Motor neuron (in vitro differentiated cells): ENCODE results near the gene ALOX15. TPM values are rescaled to one million over a fixed set of nuclear protein-coding genes. Genes with fewer than 3 reads are reported as not detected.

Experiments used
- ATAC-seq, 8 experiments: fragments of 200-7000 bp; cut with Tn5 transposase; replicated peaks in 6 of 8; 2 replicates each; pipeline ENCODE4 v1.8.0; 2021; ENCODE audit warnings: mild to moderate bottlenecking in 8 of 8, moderate library complexity in 8 of 8
- H3K27ac ChIP-seq, 2 donors: fragments of 250-450 bp; sonication (Bioruptor Pico); 2 replicates each; pipeline ENCODE4 v1.9.0; 2021; ENCODE audit warnings: antibody characterized with exemption in 2 of 2, mild to moderate bottlenecking in 2 of 2, moderate library complexity in 1 of 2
- H3K4me1 ChIP-seq, 2 donors: fragments of 250-450 bp; sonication (Bioruptor Pico); replicated peaks in 1 of 2; 2 replicates each; pipeline ENCODE4 v1.6.1; 2021; ENCODE audit warnings: antibody characterized with exemption in 2 of 2, mild to moderate bottlenecking in 2 of 2, moderate library complexity in 1 of 2
- H3K4me3 ChIP-seq, 5 donors: fragments of 250-450 bp; sonication (Bioruptor Pico); 2 replicates each; pipeline ENCODE4 v1.9.0; 2021; ENCODE audit warnings: antibody characterized with exemption in 5 of 5, mild to moderate bottlenecking in 5 of 5, moderate library complexity in 4 of 5
- WGBS, 10 experiments: fragments of 450-650 bp; shearing (Covaris generic); methylation state at CpG; one replicate each; pipeline ENCODE4 v1.0.0; 2022; 5-methylcytosine and 5-hydroxymethylcytosine counted together
- in situ Hi-C, 9 experiments: fragments of 400-800 bp; cut with MboI; loops; one replicate each; pipeline ENCODE4 v1.15.0; 2021; ENCODE audit warnings: low sequenced_read_pairs in 9 of 9, low pct_unique_long_range_greater_than_20kb in 2 of 9; ENCODE audit not compliant: unreplicated experiment in 9 of 9
- total RNA-seq, 8 experiments: library from RNA; unstranded; fragments of 300-600 nt; gene quantifications; 2 replicates each; pipeline versions ENCODE4 v1.2.3 to v1.2.4, GENCODE V29; 2022

Gene ALOX15
- total RNA-seq, 8 experiments from 2014 or later: 0.07 to 3,411 (median 2.2) TPM; not detected in 1

- Histone ChIP-seq H3K4me1 (peaks cover 18 to 28% of the 10 kb centered on the region in 2 donors), H3K4me3 (no peak overlapping the region), H3K27ac (no peak overlapping the region)
- WGBS, 10 experiments: 38 to 100% (median 81%) methylated on average over 1 to 6 of the region's 9 CpGs; no CpG with 5 or more reads in 3 of the 10 experiments
- in situ Hi-C loops: no loop called here
- peak in 1 of 8 experiments; percentile 1 for ATAC-seq
Observed at GRCh38 chr17:4586043-4586442, 55.4 kb downstream of the ALOX15 start.

- in situ Hi-C loops: no loop called here
- no peak overlapping the region for H3K27ac ChIP-seq
- 17 to 80% methylated on average over 1 of the region's 7 CpGs; no CpG with 5 or more reads in 8 of the 10 experiments for WGBS, 10 experiments
- peaks cover 18 to 28% of the 10 kb centered on the region in 2 donors for H3K4me1 ChIP-seq
- H3K4me3 ChIP-seq: peak overlapping the region in 1 of 5 donors; percentile 38
- no peak for ATAC-seq
Observed at GRCh38 chr17:4585638-4585994, 55.9 kb downstream of the ALOX15 start.

- 13% methylated on average over 6 of the region's 57 CpGs; no CpG with 5 or more reads in 9 of the 10 experiments for WGBS, 10 experiments
Observed at GRCh38 chr17:4584917-4585637, 56.4 kb downstream of the ALOX15 start.

GRCh38 chr17:4584101-4584916 is 57.2 kb downstream of the ALOX15 start, which contains the start of gene SMTNL2:
Gene SMTNL2 (plus strand): TSS chr17:4584529. CDS start chr17:4584606, 77 bp downstream.
- H3K27ac ChIP-seq: no peak within 1 kb of the TSS
- in situ Hi-C loops: no loop called here
- peaks cover 18 to 28% of the 10 kb centered on the region in 2 donors for H3K4me1 ChIP-seq
- peak; percentile 55 to 83 (median 78) for ATAC-seq
- WGBS, 10 experiments: 0% methylated on average over 1 to 2 of the region's 100 CpGs; no CpG with 5 or more reads in 8 of the 10 experiments
- peak within 1 kb of the TSS; percentile 35 to 52 (median 38) for H3K4me3 ChIP-seq

More at GRCh38 chr17:4584917-4585637, 56.4 kb downstream of the ALOX15 start:
- Histone ChIP-seq H3K4me3 (peak overlapping the region; percentile 35 to 52 (median 38)), H3K4me1 (peaks cover 18 to 28% of the 10 kb centered on the region in 2 donors), H3K27ac (no peak overlapping the region)
- in situ Hi-C loops: no loop called here
- ATAC-seq: peak in 4 of 8 experiments; percentile 5 to 11 (median 6)

GRCh38 chr17:4583782-4584100 is 57.7 kb downstream of the ALOX15 start:
- Histone ChIP-seq H3K4me3 (peak overlapping the region; percentile 35 to 52 (median 38)), H3K27ac (no peak overlapping the region), H3K4me1 (peaks cover 18 to 28% of the 10 kb centered on the region in 2 donors)
- 18 to 55% (median 50%) methylated on average over 1 to 4 of the region's 12 CpGs; no CpG with 5 or more reads in 5 of the 10 experiments for WGBS, 10 experiments
- in situ Hi-C loops: no loop called here
- peak; percentile 49 to 83 (median 78) for ATAC-seq

GRCh38 chr17:4583206-4583605 is 58.3 kb downstream of the ALOX15 start:
- 0 to 94% (median 50%) methylated on average over 1 to 3 of the region's 3 CpGs; no CpG with 5 or more reads in 4 of the 10 experiments for WGBS, 10 experiments
- no peak for ATAC-seq
- in situ Hi-C loops: no loop called here
- H3K27ac ChIP-seq: no peak overlapping the region
- peaks cover 18 to 28% of the 10 kb centered on the region in 2 donors for H3K4me1 ChIP-seq
- H3K4me3 ChIP-seq: no peak overlapping the region

- Histone ChIP-seq H3K4me3 (no peak overlapping the region), H3K4me1 (peaks cover 18 to 29% of the 10 kb centered on the region in 2 donors), H3K27ac (no peak overlapping the region)
- in situ Hi-C loops: no loop called here
- WGBS, 10 experiments: 0 to 83% (median 17%) methylated on average over 1 to 2 of the region's 8 CpGs; no CpG with 5 or more reads in 7 of the 10 experiments
- no peak for ATAC-seq
Observed at GRCh38 chr17:4582691-4583090, 58.8 kb downstream of the ALOX15 start.

GRCh38 chr17:4582101-4582501 is 59.4 kb downstream of the ALOX15 start:
- Histone ChIP-seq H3K4me1 (peaks cover 21 to 35% of the 10 kb centered on the region in 2 donors), H3K4me3 (no peak overlapping the region), H3K27ac (no peak overlapping the region)
- in situ Hi-C loops: no loop called here
- WGBS, 10 experiments: 23 to 67% (median 38%) methylated on average over 2 to 4 of the region's 7 CpGs; no CpG with 5 or more reads in 7 of the 10 experiments
- ATAC-seq: no peak

Other genes starting within 250 kb of the ALOX15 start
- under 1 TPM in 4 of 8 experiments, not detected in 4; 0.05 to 0.66 (median 0.49) TPM for gene SPNS3, start 207.7 kb downstream of the ALOX15 start, total RNA-seq
- gene SPNS2, start 142.8 kb downstream of the ALOX15 start, total RNA-seq: 10 to 100 TPM in 4 of 8 experiments, 1 to 10 TPM in 4; 2.2 to 25.6 (median 11.6) TPM
- gene MYBBP1A, start 86.3 kb downstream of the ALOX15 start, total RNA-seq: 100 to 1,000 TPM in 2 of 8 experiments, 10 to 100 TPM in 6; 25.8 to 111 (median 38.2) TPM
- under 1 TPM in 7 of 8 experiments, not detected in 1; 0.13 to 1.00 (median 0.20) TPM for gene GGT6, start 81.1 kb downstream of the ALOX15 start, total RNA-seq
- 10 to 100 TPM in 1 of 8 experiments, 1 to 10 TPM in 3, under 1 TPM in 4; 0.20 to 13.5 (median 0.82) TPM for gene SMTNL2, start 57.1 kb downstream of the ALOX15 start, total RNA-seq
- 10 to 100 TPM; 23.2 to 52.6 (median 42.7) TPM for gene PELP1, start 62.5 kb upstream of the ALOX15 start, total RNA-seq
- gene ARRB2, start 69.0 kb upstream of the ALOX15 start, total RNA-seq: 10 to 100 TPM in 7 of 8 experiments, 1 to 10 TPM in 1; 7.0 to 37.9 (median 27.5) TPM
- 10 to 100 TPM; 16.4 to 38.7 (median 22.3) TPM for gene MED11, start 89.8 kb upstream of the ALOX15 start, total RNA-seq
- 1 to 10 TPM in 1 of 8 experiments, under 1 TPM in 6, not detected in 1; 0.14 to 1.1 (median 0.51) TPM for gene ZMYND15, start 98.2 kb upstream of the ALOX15 start, total RNA-seq
- gene CXCL16, start 98.2 kb upstream of the ALOX15 start, total RNA-seq: 10 to 100 TPM in 2 of 8 experiments, 1 to 10 TPM in 3, under 1 TPM in 3; 0.46 to 10.8 (median 3.8) TPM
- not detected for gene TM4SF5, start 130.2 kb upstream of the ALOX15 start, total RNA-seq
- gene VMO1, start 144.7 kb upstream of the ALOX15 start, total RNA-seq: 1 to 10 TPM in 4 of 8 experiments, under 1 TPM in 2, not detected in 2; 0.27 to 4.3 (median 1.5) TPM
- under 1 TPM in 3 of 8 experiments, not detected in 5; 0.27 to 0.71 (median 0.65) TPM for gene GLTPD2, start 147.3 kb upstream of the ALOX15 start, total RNA-seq
- 100 to 1,000 TPM; 112 to 215 (median 160) TPM for gene PSMB6, start 154.5 kb upstream of the ALOX15 start, total RNA-seq
- gene PLD2, start 165.5 kb upstream of the ALOX15 start, total RNA-seq: 10 to 100 TPM in 4 of 8 experiments, 1 to 10 TPM in 4; 4.3 to 28.6 (median 11.4) TPM
- gene MINK1, start 191.7 kb upstream of the ALOX15 start, total RNA-seq: 10 to 100 TPM; 15.1 to 44.9 (median 22.2) TPM